CD4-positive, CD25-positive, alpha-beta regulatory T cell (primary cell): Measurements from ENCODE around the gene PLCD3. TPM values are rescaled to one million over a fixed set of nuclear protein-coding genes. Genes with fewer than 3 reads are reported as not detected.

ENCODE experiments used
- ATAC-seq, 2 donors: fragments of 150-1000 bp; cut with Tn5 transposase; one replicate each; pipeline ENCODE4 v1.10.0; 2021; ENCODE audit warnings: low read depth in 2 of 2, moderate number of reproducible peaks in 2 of 2, moderate library complexity in 1 of 2
- DNase-seq, 3 donors: peaks; one replicate each; pipeline versions ENCODE4 v3.0.0 to v3.0.0-alpha.2; 2012 to 2022; ENCODE audit warnings: mixed read lengths in 1 of 3
- H3K27ac ChIP-seq: one replicate; pipeline ENCODE4 v1.7.0; 2013; ENCODE audit warnings: mild to moderate bottlenecking, low read length; ENCODE audit not compliant: insufficient read depth, poor library complexity, severe bottlenecking
- H3K27me3 ChIP-seq: one replicate; pipeline ENCODE4 v1.7.0; 2013; ENCODE audit warnings: low read length; ENCODE audit not compliant: control insufficient read depth, insufficient read depth
- H3K36me3 ChIP-seq: one replicate; pipeline ENCODE4 v1.7.0; 2013; ENCODE audit warnings: mild to moderate bottlenecking, low read length, moderate library complexity; ENCODE audit not compliant: control insufficient read depth, insufficient read depth
- H3K4me1 ChIP-seq: 2 replicates; pipeline ENCODE4 v1.7.0; 2013; ENCODE audit warnings: mild to moderate bottlenecking, low read length; ENCODE audit not compliant: insufficient read depth, control insufficient read depth, poor library complexity, severe bottlenecking
- H3K4me3 ChIP-seq: one replicate; pipeline ENCODE4 v1.7.0; 2013; ENCODE audit warnings: low read depth, mild to moderate bottlenecking, low read length, moderate library complexity
- H3K9me3 ChIP-seq, 2 experiments: 1 replicate in 1 of 2; 2 replicates in 1 of 2; pipeline ENCODE4 v1.7.0; 2013; ENCODE audit warnings: low read length in 2 of 2, mild to moderate bottlenecking in 1 of 2, moderate library complexity in 1 of 2; ENCODE audit not compliant: control insufficient read depth in 2 of 2
- H3K27ac Mint-ChIP-seq, 3 donors: one replicate each; pipeline ENCODE4 v1.8.0; 2020 to 2022; ENCODE audit warnings: mild to moderate bottlenecking in 3 of 3, mixed read lengths in 3 of 3, moderate library complexity in 2 of 3
- H3K27me3 Mint-ChIP-seq: one replicate; pipeline ENCODE4 v1.8.0; 2022; ENCODE audit warnings: mild to moderate bottlenecking, mixed read lengths
- H3K36me3 Mint-ChIP-seq: one replicate; pipeline ENCODE4 v1.8.0; 2020; ENCODE audit warnings: mixed read lengths
- H3K4me1 Mint-ChIP-seq, 4 donors: one replicate each; pipeline ENCODE4 v1.8.0; 2020 to 2022; ENCODE audit warnings: mixed read lengths in 4 of 4, mild to moderate bottlenecking in 1 of 4
- H3K4me3 Mint-ChIP-seq, 4 donors: one replicate each; pipeline ENCODE4 v1.8.0; 2020 to 2022; ENCODE audit warnings: mild to moderate bottlenecking in 4 of 4, mixed read lengths in 4 of 4, moderate library complexity in 3 of 4
- H3K9me3 Mint-ChIP-seq, 7 donors: one replicate each; pipeline ENCODE4 v1.8.0; 2020 to 2022; ENCODE audit warnings: mixed read lengths in 7 of 7, mild to moderate bottlenecking in 3 of 7, moderate library complexity in 2 of 7
- polyA plus RNA-seq, 4 donors: library from polyadenylated mRNA; unstranded; fragments of 300-500 nt; fragmentation: Illumina TruSeq; gene quantifications; one replicate each; pipeline ENCODE4 v1.2.3, GENCODE V29; 2021
- total RNA-seq: library from RNA; stranded (reverse); gene quantifications from one replicate; pipeline ENCODE4 v1.2.3, GENCODE V29; 2022

PLCD3 gene
- total and polyA plus RNA-seq, 5 donors from 2014 or later: 0.15 to 5.5 (median 0.50) TPM

GRCh38 chr17:45144199-45145034 lies 12.1 kb upstream of the PLCD3 start:
- Histone ChIP-seq H3K27ac (peak overlapping the region; percentile 41), H3K27me3 (no peaks in the 10 kb centered on the region), H3K4me3 (no peak overlapping the region), H3K4me1 (peaks cover 43% of the 10 kb centered on the region), H3K9me3 (no peaks in the 10 kb centered on the region), H3K36me3 (no peaks in the 10 kb centered on the region)
- H3K27ac Mint-ChIP-seq: peak overlapping the region in 2 of 3 donors; percentile 49 to 82
- peaks cover 12 to 56% (median 30%) of the 10 kb centered on the region in 4 donors for H3K4me1 Mint-ChIP-seq
- ATAC-seq (no peak), DNase-seq (no peak)
- no peaks in the 10 kb centered on the region for H3K36me3 Mint-ChIP-seq
- H3K9me3 Mint-ChIP-seq: peaks cover 0 to 5% (median 0%) of the 10 kb centered on the region in 7 donors
- H3K4me3 Mint-ChIP-seq: peak overlapping the region in 3 of 4 donors; percentile 65 to 100 (median 81)
- H3K27me3 Mint-ChIP-seq: peaks cover 19% of the 10 kb centered on the region

GRCh38 chr17:45143767-45144198 lies 11.5 kb upstream of the PLCD3 start:
- H3K27ac ChIP-seq: peak overlapping the region; percentile 41
- DNase-seq (no peak), ATAC-seq (no peak)
- H3K27me3 ChIP-seq: no peaks in the 10 kb centered on the region
- no peak overlapping the region for H3K4me3 ChIP-seq
- no peaks in the 10 kb centered on the region for H3K9me3 ChIP-seq
- Mint-ChIP-seq H3K4me1 (peaks cover 12 to 53% (median 29%) of the 10 kb centered on the region in 4 donors), H3K36me3 (no peaks in the 10 kb centered on the region), H3K27me3 (peaks cover 18% of the 10 kb centered on the region), H3K9me3 (peaks cover 0 to 5% (median 0%) of the 10 kb centered on the region in 7 donors), H3K4me3 (peak overlapping the region; percentile 33 to 81 (median 66)), H3K27ac (peak overlapping the region in 2 of 3 donors; percentile 31 to 49)
- no peaks in the 10 kb centered on the region for H3K36me3 ChIP-seq
- H3K4me1 ChIP-seq: peaks cover 37% of the 10 kb centered on the region

DNA sequence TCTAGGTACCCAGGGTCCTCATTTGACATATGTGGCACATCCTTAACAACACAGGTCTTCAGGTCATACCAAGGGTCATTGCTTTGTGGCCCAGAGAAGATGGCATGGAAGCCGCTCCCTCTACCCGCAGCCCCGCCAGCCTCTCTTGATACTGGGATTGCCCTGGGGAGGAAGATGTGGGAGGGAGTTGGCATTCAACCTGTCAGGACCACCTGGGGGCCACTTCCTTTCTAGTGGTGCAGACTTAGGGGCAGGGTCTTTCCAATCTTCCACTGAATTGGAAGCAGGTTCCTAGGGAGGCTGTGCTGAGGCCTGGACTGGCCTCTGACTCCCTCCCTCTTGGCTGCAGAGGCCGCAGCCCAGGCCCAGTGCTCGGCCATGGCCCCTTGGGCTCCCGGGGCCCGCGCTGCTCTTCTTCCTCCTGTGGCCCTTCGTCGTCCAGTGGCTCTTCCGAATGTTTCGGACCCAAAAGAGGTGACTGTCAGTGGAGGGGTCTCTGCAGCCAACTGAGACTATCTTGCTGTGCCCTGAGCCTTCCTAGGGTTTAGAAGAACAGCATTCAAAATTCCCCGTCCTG lies 10.9 kb upstream of the PLCD3 start:
- H3K4me1 Mint-ChIP-seq: peaks cover 12 to 55% (median 28%) of the 10 kb centered on the region in 4 donors
- Histone ChIP-seq H3K36me3 (no peaks in the 10 kb centered on the region), H3K9me3 (no peaks in the 10 kb centered on the region), H3K4me1 (peaks cover 33% of the 10 kb centered on the region), H3K4me3 (no peak overlapping the region), H3K27me3 (no peaks in the 10 kb centered on the region), H3K27ac (no peak overlapping the region)
- H3K4me3 Mint-ChIP-seq: peak overlapping the region in 3 of 4 donors; percentile 33 to 81 (median 66)
- peaks cover 0 to 5% (median 0%) of the 10 kb centered on the region in 7 donors for H3K9me3 Mint-ChIP-seq
- no peaks in the 10 kb centered on the region for H3K36me3 Mint-ChIP-seq
- peaks cover 15% of the 10 kb centered on the region for H3K27me3 Mint-ChIP-seq
- peak overlapping the region in 1 of 3 donors; percentile 46 for H3K27ac Mint-ChIP-seq
- ATAC-seq (no peak), DNase-seq (no peak)

DNA sequence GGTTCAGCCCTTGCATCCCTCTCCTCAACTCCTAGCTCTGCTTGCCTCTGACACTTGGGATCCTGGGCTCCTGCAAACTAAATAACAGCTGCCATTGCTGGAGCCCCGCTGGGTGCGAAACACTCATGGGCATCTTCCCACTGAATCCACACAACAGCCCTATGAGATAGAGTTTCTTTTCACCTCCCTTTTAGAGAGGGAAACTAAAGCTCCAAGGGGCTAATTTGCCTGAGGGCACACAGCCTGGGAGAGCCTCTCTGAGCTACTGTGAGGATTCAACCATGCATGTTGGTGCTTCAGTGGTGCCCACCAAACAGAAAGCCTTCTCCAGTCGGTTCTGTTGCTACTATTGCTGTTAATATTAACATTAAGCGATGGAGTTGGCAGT lies 7.2 kb upstream of the PLCD3 start:
- peak overlapping the region in 1 of 4 donors; percentile 44 for H3K4me3 Mint-ChIP-seq
- no peak for ATAC-seq
- no peak for DNase-seq
- H3K27me3 Mint-ChIP-seq: peaks cover 4% of the 10 kb centered on the region
- H3K4me3 ChIP-seq: no peak overlapping the region
- no peaks in the 10 kb centered on the region for H3K36me3 Mint-ChIP-seq
- H3K27ac ChIP-seq: no peak overlapping the region
- no peaks in the 10 kb centered on the region for H3K9me3 ChIP-seq
- peaks cover 0 to 1% (median 0%) of the 10 kb centered on the region in 7 donors for H3K9me3 Mint-ChIP-seq
- no peaks in the 10 kb centered on the region for H3K36me3 ChIP-seq
- H3K27ac Mint-ChIP-seq: peak overlapping the region in 1 of 3 donors; percentile 70
- peaks cover 5 to 45% (median 18%) of the 10 kb centered on the region in 4 donors for H3K4me1 Mint-ChIP-seq
- H3K27me3 ChIP-seq: no peaks in the 10 kb centered on the region
- H3K4me1 ChIP-seq: peaks cover 21% of the 10 kb centered on the region

- no peak overlapping the region for H3K27ac Mint-ChIP-seq
- DNase-seq: no peak
- H3K27me3 Mint-ChIP-seq: peaks cover 4% of the 10 kb centered on the region
These were observed 6.7 kb upstream of the PLCD3 start for GRCh38 chr17:45138911-45139532.

GRCh38 chr17:45137561-45138305 lies 5.4 kb upstream of the PLCD3 start:
- Mint-ChIP-seq H3K36me3 (no peaks in the 10 kb centered on the region), H3K4me1 (peaks cover 6 to 40% (median 20%) of the 10 kb centered on the region in 4 donors), H3K27me3 (peaks cover 10% of the 10 kb centered on the region), H3K4me3 (peak overlapping the region in 3 of 4 donors; percentile 15 to 69 (median 27)), H3K27ac (no peak overlapping the region), H3K9me3 (peaks cover 0 to 1% (median 0%) of the 10 kb centered on the region in 7 donors)
- no peak for ATAC-seq
- Histone ChIP-seq H3K27ac (no peak overlapping the region), H3K27me3 (no peaks in the 10 kb centered on the region), H3K4me3 (no peak overlapping the region), H3K4me1 (peaks cover 16% of the 10 kb centered on the region), H3K36me3 (no peaks in the 10 kb centered on the region), H3K9me3 (no peaks in the 10 kb centered on the region)
- no peak for DNase-seq

More at GRCh38 chr17:45138911-45139532, 6.7 kb upstream of the PLCD3 start:
- Mint-ChIP-seq H3K9me3 (peaks cover 0 to 1% (median 0%) of the 10 kb centered on the region in 7 donors), H3K4me3 (peak overlapping the region in 1 of 4 donors; percentile 44), H3K4me1 (peaks cover 5 to 43% (median 18%) of the 10 kb centered on the region in 4 donors), H3K36me3 (no peaks in the 10 kb centered on the region)
- no peak for ATAC-seq
- H3K27ac ChIP-seq: no peak overlapping the region
- H3K4me1 ChIP-seq: peaks cover 16% of the 10 kb centered on the region
- H3K36me3 ChIP-seq: no peaks in the 10 kb centered on the region
- no peaks in the 10 kb centered on the region for H3K27me3 ChIP-seq
- H3K4me3 ChIP-seq: no peak overlapping the region
- no peaks in the 10 kb centered on the region for H3K9me3 ChIP-seq
